Inflammatory macrophage (primary cell): ENCODE data around the gene COL9A1.
"Not testable (repeated sequence)": the region's sequence is repeated elsewhere in the genome, so short reads cannot be mapped to it uniquely, and the experiment has no call there.

Experiments used
- DNase-seq, 2 donors: peaks; one replicate each; pipeline ENCODE4 v3.0.0-alpha.2; 2020 to 2022
- total RNA-seq, 18 experiments: gene quantifications; one replicate each; lab custom pipeline; 2026; ENCODE audit warnings: mixed read lengths in 6 of 18, inconsistent platforms in 2 of 18; lab: John Stamatoyannopoulos, UW

The COL9A1 gene
- total RNA-seq: 0 to 0.16 (median 0.04) reads per million in 18 experiments

DNA sequence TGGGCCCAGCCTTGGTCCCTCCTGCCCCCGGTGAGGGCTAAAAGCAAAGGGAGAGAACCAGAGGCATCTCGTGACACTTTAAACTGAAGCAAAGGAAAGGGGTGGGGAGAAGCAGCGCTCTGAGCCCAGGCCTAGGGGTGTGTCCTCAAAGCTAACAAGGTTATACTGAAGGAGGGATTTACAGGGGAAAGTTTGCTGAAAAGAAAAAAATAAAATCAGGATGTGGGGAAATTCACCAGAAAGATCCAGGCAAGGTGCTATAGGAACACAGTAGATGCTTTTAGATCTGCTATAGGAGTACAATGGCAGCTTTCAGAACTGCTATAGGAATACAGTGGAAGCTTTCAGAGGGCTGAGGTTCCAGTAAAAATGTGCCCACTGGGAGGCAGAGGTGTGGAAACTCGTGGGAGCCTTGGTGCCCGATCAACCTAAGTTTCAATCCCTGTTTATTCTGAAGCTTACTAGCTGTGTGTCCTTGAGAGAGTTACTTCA, at the start of gene COL9A1:
COL9A1 (minus strand) TSS at position 51 of the 492 bp plus-strand sequence. CDS start 160 bp downstream, outside the sequence.
- no peak for DNase-seq

GRCh38 chr6:70351461-70351860, 48.6 kb upstream of the COL9A1 start:
- no peak for DNase-seq

DNA sequence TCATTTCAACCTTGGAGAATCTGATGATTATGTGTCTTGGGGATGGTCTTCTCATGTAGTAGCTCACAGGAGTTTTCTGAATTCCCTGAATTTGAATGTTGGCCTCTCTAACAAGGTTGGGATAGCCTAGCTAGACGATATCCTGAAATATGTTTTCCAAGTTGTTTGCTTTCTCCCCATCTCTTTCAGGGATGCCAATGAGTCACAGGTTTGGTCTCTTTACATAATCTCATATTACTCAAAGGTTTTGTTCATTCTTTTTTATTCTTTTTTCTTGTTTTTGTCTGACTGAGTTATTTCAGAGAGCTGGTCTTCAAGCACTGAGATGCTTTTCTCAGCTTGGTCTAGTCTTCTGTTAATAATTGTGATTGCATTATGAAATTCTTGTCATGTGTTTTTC, 42.7 kb upstream of the COL9A1 start:
- no peak for DNase-seq

DNA sequence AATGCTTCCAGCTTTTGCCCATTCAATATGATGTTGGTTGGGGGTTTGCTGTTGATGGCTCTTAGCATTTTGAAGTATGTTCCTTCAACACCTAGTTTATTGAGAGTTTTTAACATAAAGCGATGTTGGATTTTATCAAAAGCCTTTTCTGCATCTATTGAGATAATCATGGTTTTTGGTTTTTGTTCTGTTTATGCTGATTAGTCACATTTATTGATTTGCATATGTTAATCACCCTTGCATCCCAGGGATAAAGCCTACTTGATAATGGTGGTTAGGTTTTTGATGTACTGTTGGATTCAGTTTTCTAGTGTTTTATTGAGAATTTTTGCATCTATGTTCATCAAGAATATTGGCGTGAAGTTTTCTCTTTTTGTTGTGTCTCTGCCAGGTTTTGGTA, 40.4 kb upstream of the COL9A1 start:
- DNase-seq: no peak

- DNase-seq: not testable (repeated sequence)
Measured at GRCh38 chr6:70339810-70340209, 36.9 kb upstream of the COL9A1 start.

DNA sequence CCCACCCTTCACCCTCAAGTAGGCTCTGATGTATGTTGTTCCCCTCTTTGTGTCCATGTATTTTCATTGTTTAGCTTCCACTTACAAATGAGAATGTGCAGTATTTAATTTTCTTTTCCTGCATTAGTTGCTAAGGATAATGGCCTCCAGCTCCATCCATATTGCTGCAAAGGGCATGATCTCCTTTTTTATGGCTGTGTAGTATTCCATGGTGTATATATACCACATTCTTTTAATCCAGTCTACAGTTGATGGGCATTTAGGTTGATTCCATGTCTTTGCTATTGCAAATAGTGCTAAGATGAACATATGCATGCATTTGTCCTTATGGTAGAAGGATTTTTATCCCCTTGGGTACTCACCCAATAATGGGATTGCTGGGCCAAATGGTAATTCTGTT, 35.9 kb upstream of the COL9A1 start:
- no peak for DNase-seq

- DNase-seq: no peak
Measured at GRCh38 chr6:70337743-70338105, 34.8 kb upstream of the COL9A1 start.

DNA sequence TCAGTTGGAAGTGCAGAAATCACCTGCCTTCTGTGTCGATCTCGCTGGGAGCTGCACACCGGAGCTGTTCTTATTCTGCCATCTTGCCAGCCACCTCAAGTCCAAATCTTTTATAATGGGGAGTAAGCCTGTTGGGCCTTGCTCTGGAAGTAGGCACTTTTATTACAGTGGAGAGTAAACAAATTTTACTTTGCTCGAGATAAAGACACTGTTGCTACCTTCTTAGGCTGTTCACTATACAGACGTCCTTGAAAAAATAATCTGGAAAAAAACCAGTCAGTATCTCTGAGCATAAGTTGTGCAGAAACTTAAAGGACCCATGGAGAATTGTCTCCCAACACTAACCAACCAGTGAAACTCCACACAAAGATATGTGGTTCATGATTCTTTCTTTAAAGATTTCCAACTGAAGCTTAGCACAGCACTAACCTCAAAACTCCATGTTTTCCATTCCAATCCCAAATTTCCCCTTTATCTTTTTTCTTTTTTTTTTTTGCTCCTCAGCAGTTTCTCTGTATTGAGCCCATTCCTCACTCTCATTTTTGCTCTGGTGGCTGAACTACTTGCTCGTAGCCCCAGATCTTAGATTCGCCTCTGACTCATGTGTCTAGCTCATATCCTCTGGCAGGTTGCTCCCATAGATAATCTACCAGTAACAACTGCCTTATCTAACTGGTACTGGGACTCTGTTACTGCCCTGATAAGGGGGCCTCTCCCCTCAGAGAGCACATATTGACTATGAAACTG, 34.3 kb upstream of the COL9A1 start:
- no peak for DNase-seq

DNA sequence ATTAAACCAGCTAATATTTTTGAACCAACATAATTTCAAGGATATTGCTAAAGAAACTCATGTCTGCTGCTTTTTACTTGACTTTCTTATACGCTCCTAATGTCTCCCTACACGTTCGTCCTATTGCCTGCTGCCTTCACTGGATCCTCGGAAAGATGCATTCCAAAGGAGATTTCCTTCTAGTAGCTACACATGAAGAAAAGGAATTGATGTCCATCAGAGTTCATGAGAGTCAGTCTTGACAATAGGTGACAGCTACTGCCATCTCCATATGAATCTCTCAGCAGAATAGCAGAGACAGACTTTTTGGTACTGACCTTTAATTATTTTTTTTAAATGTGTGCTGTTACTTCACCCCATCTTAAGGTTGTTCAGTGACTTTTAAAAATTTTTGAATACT, 24.2 kb upstream of the COL9A1 start:
- DNase-seq: no peak

- DNase-seq: no peak
Measured at GRCh38 chr6:70325009-70325408, 22.1 kb upstream of the COL9A1 start.

- DNase-seq: not testable (repeated sequence)
Measured at GRCh38 chr6:70317799-70318198, 14.9 kb upstream of the COL9A1 start.

DNA sequence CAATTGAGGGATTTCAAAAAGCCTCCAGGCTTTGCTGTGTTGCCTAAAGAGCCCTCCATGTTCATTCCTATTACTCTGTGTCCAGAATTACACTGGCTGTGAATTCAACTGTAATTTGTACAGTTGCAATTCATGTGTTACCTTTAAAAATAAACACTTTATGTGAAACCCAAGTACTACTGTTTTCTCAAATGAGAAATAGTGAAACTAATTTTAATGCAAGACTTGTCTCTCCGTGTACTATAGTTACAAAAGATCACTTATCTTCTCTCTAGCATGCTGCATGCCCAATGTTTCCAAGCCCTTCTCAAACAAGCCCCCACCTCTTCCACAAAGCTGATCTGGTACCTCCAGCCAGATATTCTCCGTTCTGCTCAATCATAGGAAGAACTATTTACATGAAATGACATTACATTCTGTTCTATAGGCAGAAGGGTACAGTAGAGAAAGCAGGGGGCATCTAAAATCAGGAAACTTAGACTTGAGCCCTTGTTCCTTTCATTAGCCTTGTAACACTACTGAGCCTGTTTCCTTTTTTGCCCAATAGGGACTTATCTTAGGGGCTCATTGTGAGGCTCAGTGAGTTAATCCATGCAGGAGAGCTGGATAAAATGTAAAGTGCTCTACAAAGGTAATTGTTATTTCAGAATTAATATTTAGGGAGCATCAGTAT, 12.3 kb upstream of the COL9A1 start:
- DNase-seq: no peak

DNA sequence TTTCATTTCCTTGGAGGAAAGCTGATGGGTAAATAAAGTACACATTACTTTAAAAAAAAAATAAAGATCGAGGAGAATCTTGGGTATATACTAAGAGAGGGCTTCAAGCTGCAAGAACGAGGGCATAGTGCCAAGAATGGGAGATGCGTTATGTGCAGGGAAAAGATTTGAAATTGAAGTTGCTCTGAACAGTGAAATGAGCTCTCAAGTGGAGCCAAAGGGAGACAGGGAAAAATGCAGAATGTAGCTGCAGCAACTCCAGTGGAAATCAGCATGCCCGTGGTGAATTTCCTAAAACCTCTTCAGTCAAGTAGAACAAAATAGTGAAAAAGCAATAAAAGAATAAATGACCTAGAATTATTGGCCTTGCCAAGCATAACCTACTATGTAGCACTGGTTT, 11.4 kb upstream of the COL9A1 start:
- no peak for DNase-seq

DNA sequence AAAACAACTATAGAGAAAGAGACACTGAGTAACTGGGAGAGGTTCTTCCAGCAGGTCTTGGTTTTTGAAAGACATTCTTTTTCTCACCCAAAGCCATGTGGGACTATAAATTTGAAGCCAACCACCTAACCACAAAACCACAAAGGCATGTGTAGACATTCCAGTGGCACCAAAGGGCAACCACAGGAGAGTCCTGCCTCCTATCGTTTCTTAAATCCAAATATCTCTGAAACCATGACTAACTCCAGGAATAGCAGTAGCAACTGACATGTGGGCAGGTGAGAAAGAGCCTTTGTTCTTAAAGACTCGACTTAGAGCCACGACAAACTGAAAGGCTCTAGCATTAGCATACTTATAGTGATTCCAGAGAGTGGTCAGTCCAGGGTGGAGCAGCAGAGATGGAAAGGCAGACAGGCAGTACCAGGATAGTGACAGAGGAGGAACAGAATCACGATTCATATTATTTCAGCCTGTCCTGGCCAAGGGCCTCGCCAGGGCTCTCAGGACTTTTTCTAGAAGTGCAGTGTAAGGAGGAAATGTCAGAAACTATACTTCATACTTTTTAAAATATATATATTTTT, 9.4 kb upstream of the COL9A1 start:
- no peak for DNase-seq

- DNase-seq: peak; percentile 41 to 46
Measured at GRCh38 chr6:70310063-70310694, 7.3 kb upstream of the COL9A1 start.

DNA sequence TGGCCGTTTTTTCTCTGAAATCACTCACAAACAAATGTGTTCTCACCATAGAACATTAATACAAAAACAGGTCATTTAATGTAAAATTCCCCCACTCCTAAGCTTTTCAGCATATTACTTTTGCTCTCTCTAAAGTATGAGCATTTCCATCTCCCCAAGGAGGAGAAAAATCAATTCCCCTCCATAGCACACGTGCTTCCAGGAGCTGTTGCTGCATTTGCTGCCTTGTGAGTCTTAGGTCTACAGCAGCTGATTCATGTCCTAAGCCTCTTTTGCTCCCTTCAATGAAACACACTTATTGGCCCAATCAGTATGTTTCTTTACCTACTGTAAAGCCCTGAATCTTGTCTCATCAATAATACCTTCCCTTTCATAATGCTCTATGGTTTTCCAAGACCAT, 6.4 kb upstream of the COL9A1 start:
- DNase-seq: no peak

DNA sequence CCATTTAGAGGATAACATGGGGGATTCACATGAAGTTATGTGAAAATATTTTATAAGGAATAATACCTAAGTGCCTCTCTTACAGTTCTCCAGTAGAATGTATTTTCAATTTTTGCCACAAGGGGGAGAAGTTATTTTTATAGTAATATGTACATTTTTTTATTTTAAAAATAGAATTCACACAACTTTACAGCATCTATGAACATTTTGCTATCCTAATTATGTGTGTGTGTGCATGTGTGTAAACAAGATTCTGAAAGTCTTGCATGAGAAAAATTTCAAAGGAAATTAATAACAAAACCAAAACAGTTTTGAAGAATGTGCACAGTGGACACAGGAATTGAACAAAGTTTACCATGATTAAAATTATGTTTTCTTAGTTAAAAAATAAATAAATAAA, 5.3 kb upstream of the COL9A1 start:
- not testable (repeated sequence) for DNase-seq

DNA sequence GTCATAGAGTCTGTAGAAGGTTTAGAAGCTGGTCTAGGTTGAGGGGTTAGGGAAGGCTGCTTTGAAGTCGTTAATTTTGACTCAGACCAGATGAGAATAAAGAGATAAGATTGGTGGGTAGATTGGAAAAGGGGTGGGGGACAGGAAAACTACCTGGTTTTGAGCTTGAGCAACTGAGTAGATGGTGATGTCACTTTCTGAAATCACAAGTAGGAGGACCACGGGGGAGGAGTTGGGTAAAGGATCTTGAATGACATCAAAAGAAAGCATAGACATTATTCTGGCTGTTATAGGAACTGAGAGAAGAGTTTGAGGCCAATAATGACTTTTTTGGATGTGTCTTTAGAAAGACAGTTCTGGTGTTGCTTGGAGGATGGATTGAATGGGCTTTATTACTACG, 4.1 kb upstream of the COL9A1 start:
- DNase-seq: no peak

DNA sequence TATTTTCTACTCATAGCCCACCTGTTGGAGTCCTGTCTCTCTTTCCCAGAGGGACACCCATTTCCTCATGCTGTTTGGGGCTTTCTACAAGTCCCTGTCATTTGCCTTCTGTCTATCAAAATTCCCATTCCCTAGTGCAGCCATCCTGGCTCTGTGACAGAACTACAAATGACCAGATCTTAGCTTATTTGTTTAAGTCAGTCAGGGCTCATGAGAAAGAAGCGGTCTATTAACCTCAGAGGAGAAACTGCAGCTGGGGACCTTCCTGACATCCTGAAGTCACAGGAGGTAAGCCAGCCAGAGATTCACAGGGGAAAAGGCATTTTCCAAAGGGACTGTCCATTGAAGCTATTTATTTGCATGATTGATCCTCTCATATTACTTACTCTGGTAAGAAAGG, 1.7 kb upstream of the COL9A1 start:
- DNase-seq: no peak

DNA sequence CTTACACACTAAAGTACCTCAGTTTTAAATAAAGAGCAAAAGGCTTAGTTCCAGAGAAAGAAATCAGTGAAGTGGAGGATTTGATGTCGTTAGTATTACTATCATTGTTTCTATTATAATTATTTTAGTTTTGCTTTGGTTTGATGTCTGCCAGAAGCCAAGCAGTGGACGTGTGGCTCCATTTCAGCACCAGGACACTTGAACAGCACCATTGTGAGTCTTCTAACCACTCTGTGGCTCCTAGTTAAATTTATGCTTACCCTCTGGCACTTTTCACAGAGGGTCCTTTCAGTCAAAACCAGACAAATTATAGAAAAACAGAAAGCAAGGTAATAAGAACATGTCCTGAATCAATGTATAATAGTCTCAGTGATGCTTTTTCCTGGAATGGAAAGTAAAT, 3.4 kb downstream of the COL9A1 start:
- DNase-seq: no peak

GRCh38 chr6:70298068-70298467, 4.8 kb downstream of the COL9A1 start:
- DNase-seq: no peak

- no peak for DNase-seq
Measured at GRCh38 chr6:70292193-70292592, 10.7 kb downstream of the COL9A1 start.

- DNase-seq: no peak
Measured at GRCh38 chr6:70289299-70289698, 13.6 kb downstream of the COL9A1 start.
